KMS-11 (cell line): ENCODE data around the gene NUMA1.

ENCODE experiments used
- H2AFZ ChIP-seq: fragments of 200-600 bp; sonication (generic); 2 replicates; pipeline ENCODE4 v1.6.1; 2016; ENCODE audit warnings: antibody characterized with exemption, mixed run types, low read depth
- H3K27ac ChIP-seq: fragments of 200-600 bp; sonication (generic); 2 replicates; pipeline ENCODE4 v1.6.1; 2016; ENCODE audit warnings: mild to moderate bottlenecking, mixed run types
- H3K27me3 ChIP-seq: fragments of 200-600 bp; sonication (generic); 2 replicates; pipeline ENCODE4 v1.6.1; 2017; ENCODE audit warnings: mild to moderate bottlenecking, low read depth, mixed run types, moderate library complexity; ENCODE audit not compliant: insufficient read depth
- H3K36me3 ChIP-seq: fragments of 200-600 bp; sonication (generic); 2 replicates; pipeline ENCODE4 v1.6.1; 2017; ENCODE audit warnings: mild to moderate bottlenecking, mixed run types; ENCODE audit not compliant: insufficient read depth
- H3K4me1 ChIP-seq: fragments of 200-600 bp; sonication (generic); 2 replicates; pipeline ENCODE4 v1.6.1; 2016; ENCODE audit warnings: mild to moderate bottlenecking, low read depth, mixed run types; ENCODE audit not compliant: poor library complexity, severe bottlenecking
- H3K4me2 ChIP-seq: fragments of 200-600 bp; sonication (generic); 2 replicates; pipeline ENCODE4 v1.7.0; 2016; ENCODE audit warnings: mild to moderate bottlenecking, mixed run types
- H3K4me3 ChIP-seq: fragments of 200-600 bp; sonication (generic); IDR thresholded peaks from 2 replicates; pipeline ENCODE4 v1.6.1; 2017; ENCODE audit warnings: low read depth, low read length, mixed read lengths; ENCODE audit not compliant: insufficient read depth
- H3K79me2 ChIP-seq: fragments of 200-600 bp; sonication (generic); 2 replicates; pipeline ENCODE4 v1.6.1; 2016; ENCODE audit warnings: low read depth, mixed run types; ENCODE audit not compliant: insufficient read depth
- H3K9ac ChIP-seq: fragments of 200-600 bp; sonication (generic); 2 replicates; pipeline ENCODE4 v1.6.1; 2016; ENCODE audit warnings: mild to moderate bottlenecking, mixed run types
- H4K20me1 ChIP-seq: fragments of 200-600 bp; sonication (generic); 2 replicates; pipeline ENCODE4 v1.6.1; 2016; ENCODE audit warnings: mild to moderate bottlenecking, mixed run types; ENCODE audit not compliant: insufficient read depth
- CTCF ChIP-seq: fragments of 200-600 bp; sonication (generic); conservative IDR thresholded peaks from 2 replicates; pipeline ENCODE4 v1.6.1; 2017; ENCODE audit warnings: low read depth, mild to moderate bottlenecking, antibody characterized with exemption, low read length, moderate library complexity, mixed read lengths

Gene NUMA1

GRCh38 chr11:72119198-72119597 is 38.9 kb upstream of the NUMA1 start:
- TF ChIP-seq CTCF = no peak
- Histone ChIP-seq H3K79me2 (no peaks in the 10 kb centered on the region), H3K4me2 (no peak overlapping the region)

GRCh38 chr11:72116019-72116755 is 35.8 kb upstream of the NUMA1 start:
- Histone ChIP-seq H3K4me2 (no peak overlapping the region), H3K27ac (no peak overlapping the region), H3K9ac (no peak overlapping the region), H3K79me2 (no peaks in the 10 kb centered on the region), H3K4me3 (no peak overlapping the region), H4K20me1 (no peaks in the 10 kb centered on the region), H3K27me3 (no peaks in the 10 kb centered on the region), H3K36me3 (no peaks in the 10 kb centered on the region), H3K4me1 (peaks cover 15% of the 10 kb centered on the region), H2AFZ (no peak overlapping the region)
- no peak for TF ChIP-seq CTCF

More at GRCh38 chr11:72119198-72119597, 38.9 kb upstream of the NUMA1 start:
- Histone ChIP-seq H3K27ac (no peak overlapping the region), H3K36me3 (no peaks in the 10 kb centered on the region), H3K4me3 (no peak overlapping the region), H4K20me1 (no peaks in the 10 kb centered on the region), H3K27me3 (no peaks in the 10 kb centered on the region), H2AFZ (no peak overlapping the region), H3K4me1 (no peaks in the 10 kb centered on the region), H3K9ac (no peak overlapping the region)

- H2AFZ ChIP-seq = no peak overlapping the region
- no peaks in the 10 kb centered on the region for H4K20me1 ChIP-seq
- no peaks in the 10 kb centered on the region for H3K36me3 ChIP-seq
- TF ChIP-seq CTCF = no peak
- no peak overlapping the region for H3K4me3 ChIP-seq
- no peaks in the 10 kb centered on the region for H3K27me3 ChIP-seq
- no peaks in the 10 kb centered on the region for H3K79me2 ChIP-seq
- no peak overlapping the region for H3K27ac ChIP-seq
- H3K4me2 ChIP-seq = no peak overlapping the region
- H3K9ac ChIP-seq = no peak overlapping the region
- H3K4me1 ChIP-seq = peaks cover 18% of the 10 kb centered on the region
Measured at GRCh38 chr11:72114570-72114969, 34.2 kb upstream of the NUMA1 start.

- peak overlapping the region; percentile 61 for H2AFZ ChIP-seq
- H3K79me2 ChIP-seq = no peaks in the 10 kb centered on the region
- H3K9ac ChIP-seq = peak overlapping the region; percentile 84; the same call in 1 of the 2 replicates
- no peaks in the 10 kb centered on the region for H3K36me3 ChIP-seq
- H3K4me2 ChIP-seq = peak overlapping the region; percentile 83
- H3K27ac ChIP-seq = peak overlapping the region; percentile 83
- no peaks in the 10 kb centered on the region for H3K27me3 ChIP-seq
- H4K20me1 ChIP-seq = no peaks in the 10 kb centered on the region
- no peak overlapping the region for H3K4me3 ChIP-seq
- peaks cover 18% of the 10 kb centered on the region for H3K4me1 ChIP-seq
- TF ChIP-seq CTCF = no peak
Measured at GRCh38 chr11:72112978-72113808, 32.9 kb upstream of the NUMA1 start.
